Cardiac fibroblast (primary cell): Measurements from ENCODE around the gene XRCC1.
A peak's percentile ranks its signal among the peaks of the same experiment; 100 is the strongest.

Experiments used
- DNase-seq, 2 donors: peaks; one replicate each; pipeline versions ENCODE4 v3.0.0 to v3.0.0-alpha.2; 2010; ENCODE audit warnings: low read depth in 2 of 2
- H3K4me3 ChIP-seq, 2 donors: replicated peaks in 1 of 2; 1 replicate in 1 of 2; 2 replicates in 1 of 2; pipeline ENCODE4 v1.5.1; 2011; ENCODE audit warnings: low read depth in 2 of 2, low read length in 2 of 2, mild to moderate bottlenecking in 2 of 2, moderate library complexity in 1 of 2
- TF ChIP-seq, protein P1 (sequence below): IDR thresholded peaks from one replicate; pipeline ENCODE4 v1.5.1; 2011; ENCODE audit warnings: low read depth, mild to moderate bottlenecking, low read length, inconsistent platforms

XRCC1 gene

DNA sequence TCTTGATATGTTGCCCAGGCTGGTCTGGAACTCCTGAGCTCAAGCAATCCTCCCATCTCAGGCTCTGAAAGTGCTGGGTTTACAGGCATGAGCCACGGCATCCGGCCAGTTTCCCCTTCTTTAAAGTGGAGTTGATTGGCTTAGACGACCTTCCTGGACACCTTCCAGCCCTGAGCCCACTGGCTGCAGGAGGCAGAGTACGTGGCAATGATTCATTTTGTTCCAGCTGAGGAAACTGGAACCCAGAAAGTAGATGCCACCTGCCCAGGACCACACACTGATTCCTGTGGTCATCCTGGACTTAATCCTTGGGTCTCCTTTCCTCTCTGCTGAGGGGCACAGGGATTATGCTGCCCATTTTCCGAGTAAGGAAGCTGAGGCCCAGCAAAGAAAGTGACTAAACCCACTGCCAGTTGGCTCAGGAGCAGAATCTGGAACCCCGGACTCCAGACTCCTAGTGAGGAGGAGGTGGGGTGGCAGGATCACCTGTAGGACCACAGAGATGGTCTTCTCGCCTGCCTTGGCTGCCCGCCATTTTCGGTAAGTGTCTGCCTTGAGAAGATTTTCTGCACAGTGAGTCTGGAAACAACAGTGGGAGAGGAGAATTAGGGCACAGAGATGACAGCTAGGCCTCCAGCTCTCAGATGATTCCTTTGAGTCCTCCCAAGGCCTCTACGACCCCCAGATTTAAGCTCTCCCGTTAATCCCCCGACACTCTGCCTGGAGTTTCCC, 737 bp downstream of the XRCC1 start:
- TF ChIP-seq, protein P1, sequence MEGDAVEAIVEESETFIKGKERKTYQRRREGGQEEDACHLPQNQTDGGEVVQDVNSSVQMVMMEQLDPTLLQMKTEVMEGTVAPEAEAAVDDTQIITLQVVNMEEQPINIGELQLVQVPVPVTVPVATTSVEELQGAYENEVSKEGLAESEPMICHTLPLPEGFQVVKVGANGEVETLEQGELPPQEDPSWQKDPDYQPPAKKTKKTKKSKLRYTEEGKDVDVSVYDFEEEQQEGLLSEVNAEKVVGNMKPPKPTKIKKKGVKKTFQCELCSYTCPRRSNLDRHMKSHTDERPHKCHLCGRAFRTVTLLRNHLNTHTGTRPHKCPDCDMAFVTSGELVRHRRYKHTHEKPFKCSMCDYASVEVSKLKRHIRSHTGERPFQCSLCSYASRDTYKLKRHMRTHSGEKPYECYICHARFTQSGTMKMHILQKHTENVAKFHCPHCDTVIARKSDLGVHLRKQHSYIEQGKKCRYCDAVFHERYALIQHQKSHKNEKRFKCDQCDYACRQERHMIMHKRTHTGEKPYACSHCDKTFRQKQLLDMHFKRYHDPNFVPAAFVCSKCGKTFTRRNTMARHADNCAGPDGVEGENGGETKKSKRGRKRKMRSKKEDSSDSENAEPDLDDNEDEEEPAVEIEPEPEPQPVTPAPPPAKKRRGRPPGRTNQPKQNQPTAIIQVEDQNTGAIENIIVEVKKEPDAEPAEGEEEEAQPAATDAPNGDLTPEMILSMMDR, result no peak
- peak overlapping the region; percentile 83 to 90 for H3K4me3 ChIP-seq
- peak; percentile 21 to 57 for DNase-seq

GRCh38 chr19:43572171-43572588, 3.1 kb downstream of the XRCC1 start:
- TF ChIP-seq, protein P1, result no peak
- H3K4me3 ChIP-seq, result no peak overlapping the region
- DNase-seq, result no peak

GRCh38 chr19:43570174-43570791, 5.0 kb downstream of the XRCC1 start:
- no peak for DNase-seq
- TF ChIP-seq, protein P1, result no peak
- no peak overlapping the region for H3K4me3 ChIP-seq

GRCh38 chr19:43569657-43570056, 5.7 kb downstream of the XRCC1 start:
- TF ChIP-seq, protein P1, result no peak
- no peak overlapping the region for H3K4me3 ChIP-seq
- no peak for DNase-seq

DNA sequence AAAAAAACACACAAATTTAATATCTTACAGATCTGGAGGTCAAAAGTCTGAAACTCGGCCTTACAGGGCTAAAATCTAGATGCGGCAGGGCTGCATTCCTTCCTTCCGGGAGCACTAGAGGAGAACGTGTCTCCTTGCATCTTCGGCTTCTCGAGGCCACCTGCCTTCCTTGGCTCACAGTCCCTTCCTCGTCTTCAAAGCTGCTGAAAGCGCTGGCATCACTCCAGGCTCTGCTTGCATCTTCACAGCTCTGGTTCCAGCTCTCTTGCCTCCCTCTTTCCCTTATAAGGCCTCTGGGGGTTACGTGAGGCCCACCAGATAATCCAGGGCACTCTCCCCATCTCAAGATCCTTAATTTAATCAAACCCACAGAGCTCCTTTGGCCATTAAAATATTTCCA, 10.5 kb downstream of the XRCC1 start:
- TF ChIP-seq, protein P1, result no peak
- peak in 1 of 2 donors; percentile 15 for DNase-seq
- H3K4me3 ChIP-seq, result no peak overlapping the region

DNA sequence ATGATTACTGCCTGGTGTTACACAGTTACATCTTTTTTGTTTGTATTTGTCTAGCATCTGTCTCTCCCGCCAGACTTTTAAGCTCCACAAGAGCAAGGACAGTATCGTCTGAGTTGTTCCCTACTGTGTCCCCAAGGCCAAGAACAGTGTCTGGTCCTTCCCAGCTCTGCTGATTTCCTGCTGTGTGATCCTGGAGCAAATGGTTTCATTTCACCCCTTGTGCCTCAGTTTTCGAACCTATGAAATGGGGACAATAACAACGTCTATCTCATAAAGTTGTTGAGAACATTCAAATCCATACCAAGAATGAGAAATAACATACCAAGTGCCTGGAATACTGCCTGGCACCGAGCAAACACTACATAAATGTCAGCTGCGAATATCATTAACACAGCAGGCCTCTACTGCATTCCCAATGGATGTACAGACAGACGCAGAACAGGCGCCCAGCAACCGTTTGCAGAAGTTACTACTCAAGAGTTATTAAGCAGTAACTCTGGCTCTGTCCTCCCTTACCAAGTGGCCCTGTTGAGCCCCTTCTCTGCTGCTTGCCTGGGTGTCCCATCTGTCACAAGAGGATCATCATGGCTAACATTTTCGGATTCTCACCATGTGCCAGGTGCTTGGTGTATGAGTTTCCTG, 11.4 kb downstream of the XRCC1 start:
- TF ChIP-seq, protein P1, result no peak
- H3K4me3 ChIP-seq, result no peak overlapping the region
- no peak for DNase-seq
